WTC11 (cell line): ENCODE data around the gene RBFOX1. TPM values are rescaled to one million over a fixed set of nuclear protein-coding genes. Genes with fewer than 3 reads are reported as not detected.

ENCODE experiments used
- ATAC-seq: fragments of 200-7000 bp; cut with Tn5 transposase; 2 replicates; pipeline ENCODE4 v1.10.0; 2021; ENCODE audit warnings: mild to moderate bottlenecking, moderate library complexity
- CTCF ChIA-PET: fragments of 300-600 bp; sonication (Branson Sonifier 250); formaldehyde crosslinking; loops from one replicate; lab custom pipeline; 2021; ENCODE audit warnings: antibody characterized with exemption; lab: Charles Lee
- POLR2A ChIA-PET: fragments of 350-600 bp; sonication (Branson Sonifier 250); formaldehyde crosslinking; loops from one replicate; lab custom pipeline; 2021; ENCODE audit warnings: antibody characterized with exemption; lab: Charles Lee
- DNase-seq: peaks from one replicate; pipeline ENCODE4 v3.0.0; 2021; ENCODE audit warnings: low spot score
- H3K27ac Mint-ChIP-seq: 2 replicates; pipeline ENCODE4 v1.8.0; 2021; ENCODE audit warnings: mixed read lengths
- H3K27me3 Mint-ChIP-seq: 2 replicates; pipeline ENCODE4 v1.8.0; 2021; ENCODE audit warnings: low read depth, mild to moderate bottlenecking, moderate library complexity, mixed read lengths
- H3K36me3 Mint-ChIP-seq: 2 replicates; pipeline ENCODE4 v1.8.0; 2021; ENCODE audit warnings: mixed read lengths
- H3K4me1 Mint-ChIP-seq: 2 replicates; pipeline ENCODE4 v1.8.0; 2022; ENCODE audit warnings: mixed read lengths
- H3K4me3 Mint-ChIP-seq: 2 replicates; pipeline ENCODE4 v1.8.0; 2021; ENCODE audit warnings: mild to moderate bottlenecking, moderate library complexity, mixed read lengths
- H3K9me3 Mint-ChIP-seq: 2 replicates; pipeline ENCODE4 v1.8.0; 2021; ENCODE audit warnings: mixed read lengths
- ATF2 ChIP-seq: sonication (generic); formaldehyde crosslinking; IDR thresholded peaks from 2 replicates; pipeline ENCODE4 v1.8.1; 2022; ENCODE audit warnings: low read depth, missing genetic modification reagents, borderline replicate concordance
- ATF3 ChIP-seq: sonication (generic); formaldehyde crosslinking; conservative IDR thresholded peaks from 2 replicates; pipeline ENCODE4 v1.8.1; 2022; ENCODE audit warnings: mild to moderate bottlenecking, missing genetic modification reagents
- CBFB ChIP-seq: sonication (generic); formaldehyde crosslinking; IDR thresholded peaks from 2 replicates; pipeline ENCODE4 v1.8.1; 2022; ENCODE audit warnings: mild to moderate bottlenecking, low read depth, missing genetic modification reagents
- CDX4 ChIP-seq: fragments of 250-450 bp; sonication (Bioruptor Pico); IDR thresholded peaks from 2 replicates; pipeline ENCODE4 v1.9.0; 2021; ENCODE audit warnings: moderate library complexity, mild to moderate bottlenecking, inconsistent platforms, borderline replicate concordance
- CTCF ChIP-seq: fragments of 200-600 bp; IDR thresholded peaks from 2 replicates; pipeline ENCODE4 v1.8.0; 2022; ENCODE audit warnings: antibody characterized with exemption
- MYBL2 ChIP-seq: sonication (generic); formaldehyde crosslinking; IDR thresholded peaks from 2 replicates; pipeline ENCODE4 v1.8.1; 2023; ENCODE audit warnings: mild to moderate bottlenecking, moderate library complexity, missing genetic modification reagents
- NFE2L1 ChIP-seq: sonication (generic); formaldehyde crosslinking; IDR thresholded peaks from 2 replicates; pipeline ENCODE4 v1.8.1; 2023; ENCODE audit warnings: missing genetic modification reagents
- PREB ChIP-seq: sonication (generic); formaldehyde crosslinking; IDR thresholded peaks from 2 replicates; pipeline ENCODE4 v1.8.1; 2022; ENCODE audit warnings: mild to moderate bottlenecking, missing genetic modification reagents, moderate library complexity, borderline replicate concordance
- SMAD4 ChIP-seq: sonication (generic); formaldehyde crosslinking; IDR thresholded peaks from 2 replicates; pipeline ENCODE4 v1.8.0; 2022; ENCODE audit warnings: mild to moderate bottlenecking, missing genetic modification reagents
- SOX15 ChIP-seq: fragments of 250-450 bp; sonication (Bioruptor Pico); IDR thresholded peaks from 2 replicates; pipeline ENCODE4 v1.9.0; 2021; ENCODE audit warnings: mild to moderate bottlenecking
- SP1 ChIP-seq: sonication (generic); formaldehyde crosslinking; conservative IDR thresholded peaks from 2 replicates; pipeline ENCODE4 v1.8.1; 2022; ENCODE audit warnings: missing genetic modification reagents
- TEAD1 ChIP-seq: sonication (generic); formaldehyde crosslinking; IDR thresholded peaks from 2 replicates; pipeline ENCODE4 v1.8.0; 2022; ENCODE audit warnings: mild to moderate bottlenecking, missing genetic modification reagents
- TEAD4 ChIP-seq: sonication (generic); formaldehyde crosslinking; IDR thresholded peaks from 2 replicates; pipeline ENCODE4 v1.8.0; 2022; ENCODE audit warnings: mild to moderate bottlenecking, missing genetic modification reagents
- ZNF138 ChIP-seq: sonication (generic); formaldehyde crosslinking; conservative IDR thresholded peaks from 2 replicates; pipeline ENCODE4 v1.8.1; 2022; ENCODE audit warnings: mild to moderate bottlenecking, moderate library complexity, missing genetic modification reagents
- ZNF219 ChIP-seq: sonication (generic); formaldehyde crosslinking; IDR thresholded peaks from 2 replicates; pipeline ENCODE4 v1.8.0; 2023; ENCODE audit warnings: missing genetic modification reagents, mild to moderate bottlenecking, borderline replicate concordance
- ZNF263 ChIP-seq: sonication (generic); formaldehyde crosslinking; IDR thresholded peaks from 2 replicates; pipeline ENCODE4 v1.8.1; 2022; ENCODE audit warnings: low read depth, mild to moderate bottlenecking, moderate library complexity, missing genetic modification reagents
- ZNF281 ChIP-seq: sonication (generic); formaldehyde crosslinking; IDR thresholded peaks from 2 replicates; pipeline ENCODE4 v1.8.0; 2023; ENCODE audit warnings: mild to moderate bottlenecking, missing genetic modification reagents
- ZNF396 ChIP-seq: fragments of 250-450 bp; sonication (Bioruptor Pico); IDR thresholded peaks from 2 replicates; pipeline ENCODE4 v1.8.0; 2021; ENCODE audit warnings: mild to moderate bottlenecking, moderate library complexity, borderline replicate concordance
- ZNF512 ChIP-seq: sonication (generic); formaldehyde crosslinking; IDR thresholded peaks from 2 replicates; pipeline ENCODE4 v1.8.1; 2022; ENCODE audit warnings: missing genetic modification reagents, borderline replicate concordance
- total RNA-seq: library from RNA; stranded (reverse); gene quantifications from 3 replicates; pipeline ENCODE4 v1.2.3, GENCODE V29; 2021

The RBFOX1 gene
- total RNA-seq, 1 experiment from 2014 or later, result 1.1 TPM

- DNase-seq (no peak), ATAC-seq (no peak)
- CTCF ChIA-PET, result no interaction called here
- POLR2A ChIA-PET, result no interaction called here
- Mint-ChIP-seq H3K9me3 (peaks cover 41% of the 10 kb centered on the region), H3K4me1 (no peaks in the 10 kb centered on the region), H3K27me3 (peaks cover 3% of the 10 kb centered on the region), H3K4me3 (no peak overlapping the region), H3K27ac (no peak overlapping the region), H3K36me3 (peaks cover 22% of the 10 kb centered on the region)
- TF ChIP-seq ZNF281 (CRISPR knock-in tag) (no peak), SP1 (CRISPR knock-in tag) (no peak), TEAD1 (no peak)
Measured at GRCh38 chr16:7521834-7522233, 189.2 kb downstream of the RBFOX1 start.

GRCh38 chr16:7524419-7524818, 191.8 kb downstream of the RBFOX1 start:
- TF ChIP-seq ZNF512 (CRISPR knock-in tag), result no peak
- H3K27me3 Mint-ChIP-seq, result peaks cover 3% of the 10 kb centered on the region
- peaks cover 40% of the 10 kb centered on the region for H3K9me3 Mint-ChIP-seq
- ChIA-PET CTCF (no interaction called here), POLR2A (no interaction called here)
- peaks cover 33% of the 10 kb centered on the region for H3K36me3 Mint-ChIP-seq
- DNase-seq (no peak), ATAC-seq (no peak)
- no peaks in the 10 kb centered on the region for H3K4me1 Mint-ChIP-seq
- no peak overlapping the region for H3K4me3 Mint-ChIP-seq
- no peak overlapping the region for H3K27ac Mint-ChIP-seq

GRCh38 chr16:7526736-7527135, 194.1 kb downstream of the RBFOX1 start:
- peaks cover 43% of the 10 kb centered on the region for H3K9me3 Mint-ChIP-seq
- no peak overlapping the region for H3K4me3 Mint-ChIP-seq
- DNase-seq (no peak), ATAC-seq (no peak)
- CTCF ChIA-PET, result no interaction called here
- H3K36me3 Mint-ChIP-seq, result peaks cover 23% of the 10 kb centered on the region
- POLR2A ChIA-PET, result no interaction called here
- H3K27ac Mint-ChIP-seq, result no peak overlapping the region
- no peaks in the 10 kb centered on the region for H3K4me1 Mint-ChIP-seq
- H3K27me3 Mint-ChIP-seq, result peaks cover 3% of the 10 kb centered on the region; the same call in 1 of the 2 replicates
- TF ChIP-seq ZNF138 (no peak), SOX15 (CRISPR knock-in tag) (no peak), ZNF263 (no peak)

GRCh38 chr16:7532534-7532933, 199.9 kb downstream of the RBFOX1 start:
- no peaks in the 10 kb centered on the region for H3K4me1 Mint-ChIP-seq
- peaks cover 2% of the 10 kb centered on the region; the same call in 1 of the 2 replicates for H3K27me3 Mint-ChIP-seq
- H3K27ac Mint-ChIP-seq, result no peak overlapping the region
- DNase-seq (no peak), ATAC-seq (no peak)
- peaks cover 53% of the 10 kb centered on the region for H3K9me3 Mint-ChIP-seq
- H3K36me3 Mint-ChIP-seq, result peaks cover 23% of the 10 kb centered on the region
- ChIA-PET CTCF (no interaction called here), POLR2A (no interaction called here)
- H3K4me3 Mint-ChIP-seq, result no peak overlapping the region
- TF ChIP-seq ZNF396 (CRISPR knock-in tag) (no peak), ZNF219 (CRISPR knock-in tag) (no peak), SMAD4 (no peak), CDX4 (CRISPR knock-in tag) (no peak), NFE2L1 (no peak), CTCF (no peak), PREB (CRISPR knock-in tag) (no peak), ATF3 (CRISPR knock-in tag) (no peak), ATF2 (no peak), TEAD4 (CRISPR knock-in tag) (no peak), MYBL2 (CRISPR knock-in tag) (no peak), CBFB (CRISPR knock-in tag) (no peak)
